Measurements from ENCODE around the gene SLC25A13.
A peak's percentile ranks its signal among the peaks of the same experiment; 100 is the strongest.
"Not testable (repeated sequence)": the region's sequence is repeated elsewhere in the genome, so short reads cannot be mapped to it uniquely, and the experiment has no call there.

Gene SLC25A13, protein sequence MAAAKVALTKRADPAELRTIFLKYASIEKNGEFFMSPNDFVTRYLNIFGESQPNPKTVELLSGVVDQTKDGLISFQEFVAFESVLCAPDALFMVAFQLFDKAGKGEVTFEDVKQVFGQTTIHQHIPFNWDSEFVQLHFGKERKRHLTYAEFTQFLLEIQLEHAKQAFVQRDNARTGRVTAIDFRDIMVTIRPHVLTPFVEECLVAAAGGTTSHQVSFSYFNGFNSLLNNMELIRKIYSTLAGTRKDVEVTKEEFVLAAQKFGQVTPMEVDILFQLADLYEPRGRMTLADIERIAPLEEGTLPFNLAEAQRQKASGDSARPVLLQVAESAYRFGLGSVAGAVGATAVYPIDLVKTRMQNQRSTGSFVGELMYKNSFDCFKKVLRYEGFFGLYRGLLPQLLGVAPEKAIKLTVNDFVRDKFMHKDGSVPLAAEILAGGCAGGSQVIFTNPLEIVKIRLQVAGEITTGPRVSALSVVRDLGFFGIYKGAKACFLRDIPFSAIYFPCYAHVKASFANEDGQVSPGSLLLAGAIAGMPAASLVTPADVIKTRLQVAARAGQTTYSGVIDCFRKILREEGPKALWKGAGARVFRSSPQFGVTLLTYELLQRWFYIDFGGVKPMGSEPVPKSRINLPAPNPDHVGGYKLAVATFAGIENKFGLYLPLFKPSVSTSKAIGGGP

GRCh38 chr7:96321658-96322372, at the start of gene SLC25A13:
SLC25A13 (minus strand) TSS chr7:96322098; CDS start chr7:96321956, 142 bp downstream.
- DNase-seq (ENCODE audit: low read depth) = peak; percentile 45

- not testable (repeated sequence) for DNase-seq (ENCODE audit: low read depth)
Measured at GRCh38 chr7:96365916-96366315, 44.0 kb upstream of the SLC25A13 start.

GRCh38 chr7:96361116-96361857, 39.4 kb upstream of the SLC25A13 start:
- DNase-seq (ENCODE audit: low read depth) = no peak

- DNase-seq (ENCODE audit: low read depth) = no peak
Measured at GRCh38 chr7:96359876-96360275, 38.0 kb upstream of the SLC25A13 start.

GRCh38 chr7:96358236-96358971, 36.5 kb upstream of the SLC25A13 start:
- DNase-seq (ENCODE audit: low read depth) = not testable (repeated sequence)

- DNase-seq (ENCODE audit: low read depth) = no peak
Measured at GRCh38 chr7:96355990-96356506, 34.1 kb upstream of the SLC25A13 start.

- DNase-seq (ENCODE audit: low read depth) = no peak
Measured at GRCh38 chr7:96354881-96355280, 33.0 kb upstream of the SLC25A13 start.

DNA sequence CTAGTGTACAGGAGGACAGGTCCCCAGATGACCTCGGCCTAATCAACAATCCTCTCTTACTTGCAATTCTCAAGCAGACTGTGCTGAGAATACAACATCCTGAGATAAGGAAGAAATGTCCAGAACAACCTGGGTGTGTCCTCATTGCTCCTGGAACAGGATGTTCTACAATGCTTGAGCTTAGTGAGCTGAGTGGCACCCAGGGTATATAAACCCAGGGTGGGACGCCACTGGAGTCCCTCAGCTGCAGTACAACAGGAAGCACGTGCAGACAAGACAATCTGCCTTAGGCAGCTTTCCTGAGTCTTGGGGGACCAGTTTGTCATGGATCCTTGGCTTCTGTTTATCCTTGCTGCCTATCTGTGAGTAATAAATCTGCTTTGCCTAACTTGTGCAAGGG, 27.7 kb upstream of the SLC25A13 start:
- DNase-seq (ENCODE audit: low read depth) = no peak

DNA sequence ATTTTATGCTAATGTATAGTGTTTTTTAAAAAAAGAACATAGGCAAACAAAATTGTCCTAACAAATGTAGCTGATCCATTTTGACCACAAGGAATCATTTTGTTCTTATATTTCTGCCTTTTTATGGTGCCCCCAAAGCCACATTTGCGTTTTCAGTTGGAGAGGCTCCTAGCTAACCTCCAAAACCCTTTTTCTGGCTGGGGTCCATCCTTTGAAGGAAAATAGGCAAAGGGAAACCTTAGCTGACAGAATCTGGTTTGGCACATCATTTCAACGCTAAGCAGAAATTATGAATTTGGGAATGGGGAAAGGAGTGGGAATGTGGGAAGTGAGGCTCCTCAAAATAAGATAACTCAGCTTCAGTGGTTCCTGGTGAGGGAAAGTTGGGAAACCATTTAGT, 25.6 kb upstream of the SLC25A13 start:
- no peak for DNase-seq (ENCODE audit: low read depth)

DNA sequence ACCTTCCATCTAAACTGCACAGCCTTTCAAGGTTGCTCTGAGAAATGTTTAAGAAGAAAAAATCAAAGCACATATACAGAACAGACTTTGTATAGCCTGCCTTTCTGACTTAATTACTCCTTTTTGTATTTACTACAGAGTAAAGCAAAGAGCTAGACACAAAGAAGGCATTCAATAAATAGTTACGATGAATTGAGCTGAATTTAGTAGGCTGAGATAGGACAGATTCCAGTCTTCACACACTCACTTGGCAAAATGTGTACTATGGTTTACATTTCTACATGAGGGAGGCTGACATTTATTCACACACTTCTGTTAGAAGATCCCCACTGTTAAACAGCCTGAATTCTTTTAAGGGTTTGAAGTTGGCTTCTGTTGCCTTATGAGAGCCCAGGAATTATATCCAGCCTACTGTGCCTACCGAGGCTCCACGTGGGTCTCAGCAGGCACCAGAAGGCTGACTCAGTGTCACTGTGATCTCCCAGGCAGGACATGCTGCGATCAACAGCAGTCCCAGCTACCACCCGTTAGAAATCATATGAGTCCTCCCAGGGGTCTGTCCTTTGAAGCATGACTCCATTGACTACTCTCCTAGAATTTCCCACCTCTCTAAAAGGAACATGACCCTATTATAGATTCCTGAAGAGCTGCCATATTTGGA, 24.5 kb upstream of the SLC25A13 start:
- DNase-seq (ENCODE audit: low read depth) = no peak

GRCh38 chr7:96344236-96344635, 22.3 kb upstream of the SLC25A13 start:
- no peak for DNase-seq (ENCODE audit: low read depth)

- DNase-seq (ENCODE audit: low read depth) = no peak
Measured at GRCh38 chr7:96342049-96342448, 20.2 kb upstream of the SLC25A13 start.

DNA sequence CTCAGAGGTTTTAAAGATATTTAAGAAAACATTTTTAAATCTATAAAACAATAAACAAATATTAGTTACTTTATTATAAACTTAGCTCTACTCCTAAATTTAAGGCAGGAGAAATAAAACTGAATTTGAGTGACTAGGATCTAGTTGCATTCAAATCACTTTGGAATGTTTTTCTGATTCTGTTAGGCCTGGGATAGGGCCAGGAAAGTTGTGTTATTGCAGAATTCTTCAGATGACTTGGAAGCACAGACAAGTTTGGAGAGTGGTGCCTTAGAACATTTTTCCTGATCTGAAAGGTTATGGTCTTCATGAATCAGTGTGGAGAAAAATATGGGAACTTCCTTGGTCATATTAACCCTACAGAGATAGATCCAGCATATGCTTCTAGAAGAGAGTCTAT, 15.6 kb upstream of the SLC25A13 start:
- no peak for DNase-seq (ENCODE audit: low read depth)

GRCh38 chr7:96332325-96332724, 10.4 kb upstream of the SLC25A13 start:
- no peak for DNase-seq (ENCODE audit: low read depth)

DNA sequence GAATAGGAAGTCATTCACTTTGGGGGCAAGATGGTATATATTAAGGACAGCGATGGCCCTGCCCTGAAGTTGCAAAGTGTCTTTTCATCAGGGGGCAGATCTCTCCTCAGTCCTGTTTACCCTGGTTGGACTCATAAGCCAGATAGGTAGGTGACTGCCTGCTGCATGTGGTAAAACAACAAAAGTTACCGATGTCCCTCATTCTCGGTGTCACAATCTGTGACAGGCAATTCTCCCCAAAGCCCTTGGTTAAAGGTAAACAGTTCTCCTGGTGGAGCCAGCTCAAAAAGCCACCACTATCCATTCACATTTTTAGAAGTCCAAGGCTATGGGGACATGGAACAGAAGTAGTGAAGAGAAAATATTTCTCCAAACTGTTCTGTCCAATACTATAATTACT, 9.9 kb upstream of the SLC25A13 start:
- DNase-seq (ENCODE audit: low read depth) = no peak

DNA sequence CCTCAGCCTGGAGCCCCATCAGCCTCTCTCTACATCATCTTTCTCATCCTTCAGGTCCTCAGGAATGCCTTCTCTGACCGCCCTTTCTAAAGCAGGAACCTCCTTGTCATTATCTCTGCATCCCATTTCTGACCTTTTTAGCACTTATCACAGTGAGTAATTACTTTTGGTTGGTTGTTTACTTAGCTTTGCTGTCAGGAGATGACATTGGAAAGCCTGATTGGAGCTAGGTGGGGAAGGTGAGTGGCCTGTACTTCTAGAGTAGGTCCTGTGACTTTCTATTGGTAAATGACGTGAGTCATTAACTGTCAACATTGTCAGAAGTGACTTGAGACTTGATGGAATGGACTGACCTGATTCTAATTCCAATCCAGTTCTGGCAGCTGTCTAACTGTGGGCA, 9.3 kb upstream of the SLC25A13 start:
- no peak for DNase-seq (ENCODE audit: low read depth)

- DNase-seq (ENCODE audit: low read depth) = no peak
Measured at GRCh38 chr7:96330193-96330592, 8.3 kb upstream of the SLC25A13 start.

GRCh38 chr7:96329241-96329640, 7.3 kb upstream of the SLC25A13 start:
- DNase-seq (ENCODE audit: low read depth) = no peak

- no peak for DNase-seq (ENCODE audit: low read depth)
Measured at GRCh38 chr7:96328016-96328415, 6.1 kb upstream of the SLC25A13 start.

- DNase-seq (ENCODE audit: low read depth) = no peak
Measured at GRCh38 chr7:96327429-96327828, 5.5 kb upstream of the SLC25A13 start.

GRCh38 chr7:96326752-96327151, 4.9 kb upstream of the SLC25A13 start:
- not testable (repeated sequence) for DNase-seq (ENCODE audit: low read depth)
